Measurements from ENCODE around the gene RBM10.

Gene RBM10

GRCh38 chrX:47198026-47198686 is 53.1 kb downstream of the RBM10 start:
- DNase-seq (ENCODE audit: low read depth) = no peak

DNA sequence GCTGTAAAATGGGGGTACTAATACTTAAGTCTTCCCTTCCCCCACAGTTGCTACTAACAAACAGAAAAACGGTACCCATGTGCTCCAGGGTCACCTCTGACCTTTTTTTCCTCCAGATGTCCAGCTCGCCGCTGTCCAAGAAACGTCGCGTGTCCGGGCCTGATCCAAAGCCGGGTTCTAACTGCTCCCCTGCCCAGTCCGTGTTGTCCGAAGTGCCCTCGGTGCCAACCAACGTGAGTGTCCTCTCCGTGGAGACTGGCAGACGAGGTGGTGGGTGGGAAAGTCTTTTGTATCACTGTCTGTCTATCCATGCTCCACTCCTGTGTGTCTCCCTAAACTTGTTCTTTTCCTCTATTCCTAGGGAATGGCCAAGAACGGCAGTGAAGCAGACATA is 53.7 kb downstream of the RBM10 start:
- DNase-seq (ENCODE audit: low read depth) = no peak

DNA sequence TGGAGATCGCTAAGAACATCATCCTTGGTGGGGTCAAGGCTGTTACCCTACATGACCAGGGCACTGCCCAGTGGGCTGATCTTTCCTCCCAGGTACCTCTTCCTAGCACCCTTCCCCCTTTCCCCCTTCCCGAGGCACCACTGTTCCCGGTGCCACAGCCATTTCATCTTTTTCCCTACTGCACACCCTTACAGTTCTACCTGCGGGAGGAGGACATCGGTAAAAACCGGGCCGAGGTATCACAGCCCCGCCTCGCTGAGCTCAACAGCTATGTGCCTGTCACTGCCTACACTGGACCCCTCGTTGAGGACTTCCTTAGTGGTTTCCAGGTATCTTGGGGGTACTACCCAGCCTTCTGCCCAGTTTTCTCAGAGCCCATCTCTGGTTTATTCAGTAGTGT is 54.3 kb downstream of the RBM10 start:
- no peak for DNase-seq (ENCODE audit: low read depth)

DNA sequence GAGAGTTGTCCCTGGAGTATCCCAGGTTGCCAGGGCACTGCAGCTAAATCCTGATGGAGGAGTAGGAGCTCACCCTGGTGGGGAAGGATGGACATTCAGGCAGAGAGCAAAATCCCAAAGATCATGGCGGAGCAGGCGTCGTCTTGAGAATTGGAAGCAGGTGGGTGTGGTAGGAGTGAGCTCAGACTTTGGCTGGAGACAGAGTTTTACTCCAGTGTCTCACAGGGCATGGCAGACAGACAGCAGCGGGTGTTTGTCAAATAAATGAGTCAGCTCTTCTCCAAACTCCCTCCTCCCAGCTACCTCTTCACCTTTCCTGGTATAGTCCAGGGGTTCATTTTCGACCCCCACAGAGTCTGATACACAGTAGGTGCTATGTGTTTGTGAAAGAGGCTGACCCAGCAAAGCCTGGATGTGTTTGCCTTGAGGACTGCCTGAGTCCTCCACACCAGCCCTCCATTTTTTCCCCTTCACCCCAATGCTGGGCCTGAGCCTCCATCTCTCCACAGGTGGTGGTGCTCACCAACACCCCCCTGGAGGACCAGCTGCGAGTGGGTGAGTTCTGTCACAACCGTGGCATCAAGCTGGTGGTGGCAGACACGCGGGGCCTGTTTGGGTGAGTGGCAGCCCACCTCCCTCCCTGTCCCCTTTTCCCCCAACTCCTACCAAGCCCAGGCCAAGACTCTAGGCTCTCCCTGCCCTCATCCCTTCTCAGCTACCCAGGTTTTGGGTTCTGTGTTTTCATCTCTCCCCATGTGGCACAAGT is 55.5 kb downstream of the RBM10 start:
- DNase-seq (ENCODE audit: low read depth) = no peak

DNA sequence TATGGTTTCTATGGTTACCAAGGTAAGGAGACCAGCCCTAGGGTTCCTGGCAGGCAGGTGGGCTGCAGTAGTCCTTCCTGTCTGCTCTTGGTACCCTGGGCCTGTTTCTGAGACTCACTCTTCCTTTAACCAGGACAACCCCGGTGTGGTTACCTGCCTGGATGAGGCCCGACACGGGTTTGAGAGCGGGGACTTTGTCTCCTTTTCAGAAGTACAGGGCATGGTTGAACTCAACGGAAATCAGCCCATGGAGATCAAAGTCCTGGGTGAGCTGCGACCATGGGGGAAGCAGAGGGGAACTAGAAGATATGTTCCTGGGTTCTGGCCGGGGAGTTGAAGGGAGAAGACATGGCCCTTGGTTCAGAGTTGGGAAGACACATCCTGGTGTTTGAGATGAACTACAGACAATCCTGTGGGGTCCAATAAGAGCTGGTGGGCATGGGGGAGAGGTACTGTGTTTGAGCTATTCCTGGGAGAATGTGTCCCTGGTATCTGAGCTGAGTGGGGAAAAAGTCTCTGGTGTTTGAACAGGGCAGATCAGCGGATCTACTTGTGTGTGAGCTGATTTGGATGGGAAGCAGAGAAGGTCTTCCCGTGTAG is 56.4 kb downstream of the RBM10 start:
- DNase-seq (ENCODE audit: low read depth) = no peak

GRCh38 chrX:47202316-47202715 is 57.3 kb downstream of the RBM10 start:
- DNase-seq (ENCODE audit: low read depth) = no peak

GRCh38 chrX:47202877-47203276 is 57.9 kb downstream of the RBM10 start:
- no peak for DNase-seq (ENCODE audit: low read depth)

GRCh38 chrX:47204970-47205369 is 59.9 kb downstream of the RBM10 start:
- DNase-seq (ENCODE audit: low read depth) = no peak

- no peak for DNase-seq (ENCODE audit: low read depth)
Observed at GRCh38 chrX:47206316-47206715, 61.3 kb downstream of the RBM10 start.

DNA sequence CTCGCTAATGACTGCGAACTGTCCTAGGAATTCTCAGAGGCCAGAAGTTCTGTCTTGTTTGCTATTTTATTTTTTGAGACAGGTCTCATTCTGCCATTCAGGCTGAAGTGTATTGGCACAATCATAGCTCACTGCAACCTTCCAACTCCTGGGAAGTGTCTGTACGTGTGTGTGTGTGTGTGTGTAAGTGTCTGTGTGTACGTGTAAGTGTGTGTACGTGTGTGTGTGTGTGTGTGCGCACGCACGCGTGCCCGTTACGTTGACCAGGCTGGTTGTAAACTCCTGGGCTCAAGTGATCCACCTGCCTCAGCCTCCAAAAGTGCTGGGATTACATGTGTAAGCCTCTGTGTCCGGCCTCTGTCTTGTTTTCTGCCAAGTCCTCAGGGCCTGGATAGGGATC is 63.1 kb downstream of the RBM10 start:
- DNase-seq (ENCODE audit: low read depth) = no peak

DNA sequence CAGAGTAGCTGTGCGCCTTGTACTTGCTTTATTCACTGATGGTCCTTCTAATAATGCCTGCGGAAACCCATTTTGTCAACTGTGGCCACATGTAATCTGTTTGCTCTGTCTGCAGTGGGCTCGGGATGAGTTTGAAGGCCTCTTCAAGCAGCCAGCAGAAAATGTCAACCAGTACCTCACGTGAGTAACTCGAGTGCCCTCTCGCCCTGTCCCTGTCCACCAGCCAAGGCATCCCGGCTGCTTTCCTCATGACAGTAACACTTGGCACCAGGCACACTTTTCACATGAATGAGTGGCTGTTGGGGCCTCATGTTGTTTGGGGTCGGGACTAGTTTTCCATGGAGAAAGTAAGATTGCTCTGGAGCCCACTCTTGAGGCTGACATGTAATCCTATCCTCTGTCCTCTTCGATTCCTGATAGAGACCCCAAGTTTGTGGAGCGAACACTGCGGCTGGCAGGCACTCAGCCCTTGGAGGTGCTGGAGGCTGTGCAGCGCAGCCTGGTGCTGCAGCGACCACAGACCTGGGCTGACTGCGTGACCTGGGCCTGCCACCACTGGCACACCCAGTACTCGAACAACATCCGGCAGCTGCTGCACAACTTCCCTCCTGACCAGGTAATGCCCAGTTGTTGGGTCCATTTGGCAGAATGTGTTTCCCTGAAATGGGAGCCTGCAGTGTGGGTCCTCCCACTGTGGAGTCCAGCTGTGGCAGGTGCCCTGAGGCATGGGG is 64.7 kb downstream of the RBM10 start:
- no peak for DNase-seq (ENCODE audit: low read depth)

DNA sequence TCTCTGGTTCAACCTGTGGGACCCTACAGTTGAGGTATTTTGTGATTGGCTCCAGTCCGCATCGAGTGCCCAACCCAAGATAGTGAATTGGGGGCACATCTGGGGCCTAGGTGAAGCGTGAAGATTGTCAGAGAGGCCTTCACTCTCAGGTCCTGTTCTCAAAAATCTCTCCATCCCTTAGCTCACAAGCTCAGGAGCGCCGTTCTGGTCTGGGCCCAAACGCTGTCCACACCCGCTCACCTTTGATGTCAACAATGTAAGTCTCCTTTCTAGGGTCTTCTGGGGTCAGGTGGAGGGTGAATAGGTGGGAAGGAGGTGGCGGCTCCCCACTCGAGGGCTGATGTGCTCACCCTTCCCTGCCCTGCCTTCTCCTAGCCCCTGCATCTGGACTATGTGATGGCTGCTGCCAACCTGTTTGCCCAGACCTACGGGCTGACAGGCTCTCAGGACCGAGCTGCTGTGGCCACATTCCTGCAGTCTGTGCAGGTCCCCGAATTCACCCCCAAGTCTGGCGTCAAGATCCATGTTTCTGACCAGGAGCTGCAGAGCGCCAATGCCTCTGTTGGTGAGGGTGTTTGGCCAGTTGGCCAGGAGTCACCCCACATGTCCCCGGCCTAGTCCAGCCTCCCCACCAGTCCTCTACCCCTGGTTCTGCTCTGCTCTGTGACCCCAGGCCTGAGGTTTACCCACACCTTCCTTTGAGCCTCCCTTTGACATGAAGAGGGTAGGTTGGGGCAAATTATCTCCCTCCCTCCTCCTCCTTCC is 65.8 kb downstream of the RBM10 start:
- DNase-seq (ENCODE audit: low read depth) = no peak

DNA sequence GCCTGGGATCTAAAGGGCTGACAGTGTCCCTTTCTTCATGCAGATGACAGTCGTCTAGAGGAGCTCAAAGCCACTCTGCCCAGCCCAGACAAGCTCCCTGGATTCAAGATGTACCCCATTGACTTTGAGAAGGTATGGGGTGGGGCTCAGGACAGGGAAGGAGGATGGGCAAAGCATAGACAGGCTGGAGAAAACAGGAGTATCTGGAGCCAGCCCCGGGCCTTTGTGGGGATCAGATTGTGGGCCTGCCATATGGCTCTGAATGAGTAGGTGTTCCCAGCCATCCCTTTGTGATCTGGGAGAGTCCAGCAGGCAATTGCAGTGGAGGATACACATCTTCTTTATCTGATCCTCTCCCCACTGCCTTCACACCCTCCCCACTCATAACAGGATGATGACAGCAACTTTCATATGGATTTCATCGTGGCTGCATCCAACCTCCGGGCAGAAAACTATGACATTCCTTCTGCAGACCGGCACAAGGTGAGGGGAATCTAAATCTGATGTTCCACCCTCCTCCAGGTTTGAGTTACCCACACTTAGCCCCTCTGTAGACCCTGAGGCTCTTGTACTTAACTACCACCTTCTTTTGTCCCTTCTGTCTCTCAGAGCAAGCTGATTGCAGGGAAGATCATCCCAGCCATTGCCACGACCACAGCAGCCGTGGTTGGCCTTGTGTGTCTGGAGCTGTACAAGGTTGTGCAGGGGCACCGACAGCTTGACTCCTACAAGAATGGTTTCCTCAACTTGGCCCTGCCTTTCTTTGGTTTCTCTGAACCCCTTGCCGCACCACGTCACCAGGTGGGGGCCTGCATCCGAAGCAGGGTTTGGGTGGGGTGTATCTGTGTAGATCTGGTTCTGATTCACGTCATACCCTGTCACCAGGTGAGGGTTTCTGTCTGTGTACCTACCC is 67.6 kb downstream of the RBM10 start:
- DNase-seq (ENCODE audit: low read depth) = no peak

DNA sequence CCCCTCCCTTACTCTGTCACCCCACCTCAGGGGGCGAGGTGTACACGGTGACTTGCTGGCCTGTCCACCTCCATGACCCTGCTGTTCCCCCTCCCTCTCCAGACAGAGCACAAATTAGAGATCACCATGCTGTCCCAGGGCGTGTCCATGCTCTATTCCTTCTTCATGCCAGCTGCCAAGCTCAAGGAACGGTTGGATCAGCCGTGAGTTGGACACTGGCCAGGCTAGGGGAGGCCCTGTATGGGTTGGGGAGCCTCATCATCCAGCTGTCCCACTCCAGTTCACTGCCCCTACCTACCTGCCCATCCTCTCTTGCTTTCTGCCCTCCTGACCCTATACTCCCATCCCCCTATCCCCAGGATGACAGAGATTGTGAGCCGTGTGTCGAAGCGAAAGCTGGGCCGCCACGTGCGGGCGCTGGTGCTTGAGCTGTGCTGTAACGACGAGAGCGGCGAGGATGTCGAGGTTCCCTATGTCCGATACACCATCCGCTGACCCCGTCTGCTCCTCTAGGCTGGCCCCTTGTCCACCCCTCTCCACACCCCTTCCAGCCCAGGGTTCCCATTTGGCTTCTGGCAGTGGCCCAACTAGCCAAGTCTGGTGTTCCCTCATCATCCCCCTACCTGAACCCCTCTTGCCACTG is 69.5 kb downstream of the RBM10 start:
- no peak for DNase-seq (ENCODE audit: low read depth)

DNA sequence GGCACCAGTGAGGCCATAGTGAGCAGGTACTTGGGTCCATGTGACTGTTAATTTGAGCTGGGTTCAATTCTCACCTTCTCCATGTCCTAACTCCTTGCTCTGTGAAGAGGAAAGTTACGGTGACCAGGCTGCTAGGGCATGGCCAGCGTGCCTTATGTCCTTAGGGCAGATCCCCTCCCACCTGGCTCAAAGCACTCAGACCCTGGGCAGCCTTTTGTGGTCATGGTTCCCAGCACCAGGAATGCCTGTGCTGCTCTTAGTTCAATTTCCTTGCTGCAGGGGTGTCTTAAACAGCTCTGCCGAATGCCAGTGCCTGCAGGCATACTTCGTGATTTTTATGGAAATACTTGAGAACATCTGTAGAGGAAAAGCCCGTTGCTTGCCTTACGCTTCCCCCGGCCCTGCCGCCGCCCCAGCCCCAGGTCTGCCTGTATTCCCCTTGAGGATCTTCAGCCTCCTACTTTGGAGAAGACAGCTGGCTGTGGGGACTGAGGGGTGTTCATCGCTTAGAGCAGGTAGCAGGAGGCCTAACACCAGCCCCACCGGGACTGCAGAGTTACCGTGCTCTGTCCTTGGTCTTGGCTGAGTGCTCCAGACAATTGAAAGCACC is 70.4 kb downstream of the RBM10 start:
- no peak for DNase-seq (ENCODE audit: low read depth)

GRCh38 chrX:47216393-47216925 is 71.4 kb downstream of the RBM10 start:
- no peak for DNase-seq (ENCODE audit: low read depth)

DNA sequence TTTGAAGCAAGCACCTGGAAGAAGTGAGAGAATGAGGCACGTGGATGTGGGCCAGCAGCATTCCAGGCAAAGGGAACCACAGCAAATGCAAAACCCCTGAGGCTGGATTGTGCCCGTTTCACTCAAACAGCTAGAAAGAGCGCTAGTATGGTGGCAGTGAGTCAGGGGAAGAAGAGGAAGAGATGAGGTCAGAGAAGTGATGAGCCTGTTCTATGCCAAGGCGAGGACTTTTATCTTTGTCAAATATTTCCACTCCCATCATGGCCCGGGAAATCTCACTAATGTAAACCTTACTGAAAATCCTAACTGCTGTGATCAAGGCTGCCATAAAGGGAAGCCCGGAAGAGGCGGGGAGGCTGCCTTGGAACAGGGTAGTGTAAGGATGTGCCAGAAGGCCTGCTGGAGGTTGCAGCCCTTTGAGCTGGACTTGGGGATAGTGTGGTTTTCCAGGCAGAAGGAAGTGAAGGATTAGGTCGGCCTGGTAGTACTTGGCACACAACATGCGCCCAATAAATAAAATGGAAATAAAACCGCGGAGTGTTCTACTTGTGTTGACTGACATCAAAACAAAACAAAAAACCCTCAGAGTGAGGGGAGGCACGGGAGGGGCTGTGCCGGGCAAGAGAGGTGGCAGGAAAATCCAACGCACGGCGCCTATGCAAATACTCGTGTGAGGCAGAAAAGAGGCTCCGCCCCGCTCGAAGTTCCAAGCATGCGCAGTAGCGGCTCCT is 72.3 kb downstream of the RBM10 start:
- DNase-seq (ENCODE audit: low read depth) = peak; percentile 7

DNA sequence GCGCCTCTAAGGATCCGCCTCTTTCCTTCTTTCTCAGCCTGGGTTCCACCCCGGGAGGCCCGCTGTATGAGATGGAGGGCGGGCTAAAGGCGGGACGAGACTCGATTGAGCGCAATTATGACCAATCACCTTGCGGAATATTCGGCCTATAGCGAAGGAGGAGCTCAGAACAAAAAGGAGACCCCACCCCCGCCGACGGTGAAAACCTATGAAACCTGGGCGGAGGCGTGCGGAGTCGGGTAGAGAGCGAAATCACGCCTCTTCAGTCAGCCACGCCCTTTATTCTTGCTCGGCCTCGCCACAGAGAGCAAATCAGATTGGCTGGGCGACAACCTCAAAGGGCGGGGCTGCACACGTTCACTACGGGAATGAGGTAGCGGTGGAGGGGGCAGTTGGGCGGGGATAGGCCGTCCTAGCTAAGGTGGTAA is 72.8 kb downstream of the RBM10 start:
- peak; percentile 88 for DNase-seq (ENCODE audit: low read depth)

Data from activated T-cell treated with anti-CD3 and anti-CD28 coated beads for 24 hours (primary cell).